ENCODE results near the gene ONECUT2.

- TF ChIP-seq CTCF (IDR thresholded peaks at IDR 0.05; ENCODE audit: low read length) = no peak
- no peak for TF ChIP-seq EZH2phosphoT487 (IDR thresholded peaks at IDR 0.05; ENCODE audit: low read length)
Observed at GRCh38 chr18:57518533-57518932, 83.4 kb downstream of the ONECUT2 start.

Data from MM.1S (cell line).